Measurements from ENCODE around the gene ELMO1. TPM values are rescaled to one million over a fixed set of nuclear protein-coding genes. Genes with fewer than 3 reads are reported as not detected.

Gene ELMO1
- total and polyA plus RNA-seq, 10 of the 15 experiments (the other 5 are each of a cell fraction or from before 2014, with no cell fraction given): 22.6 to 85.9 (median 56.6) TPM

DNA sequence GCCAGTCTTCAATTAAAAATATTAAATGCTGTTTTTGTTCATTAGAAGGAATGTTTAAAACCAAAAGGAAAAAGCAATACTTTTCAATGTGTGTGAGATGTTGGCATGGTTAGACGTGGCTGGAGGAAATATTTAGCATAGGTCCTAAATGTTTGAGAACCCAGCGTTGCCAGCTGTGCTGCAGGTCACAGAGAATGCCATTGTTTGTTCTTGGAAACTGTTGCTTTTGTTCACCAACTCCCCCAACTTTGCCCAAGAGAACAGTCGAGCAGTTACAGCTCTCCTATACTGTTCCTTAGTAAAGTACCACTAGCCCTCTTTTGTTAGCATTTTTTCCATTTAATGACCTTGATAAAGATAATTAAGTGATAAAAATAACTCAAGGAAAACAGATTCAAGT is 44.5 kb upstream of the ELMO1 start (continued):
- TF ChIP-seq, protein P1, sequence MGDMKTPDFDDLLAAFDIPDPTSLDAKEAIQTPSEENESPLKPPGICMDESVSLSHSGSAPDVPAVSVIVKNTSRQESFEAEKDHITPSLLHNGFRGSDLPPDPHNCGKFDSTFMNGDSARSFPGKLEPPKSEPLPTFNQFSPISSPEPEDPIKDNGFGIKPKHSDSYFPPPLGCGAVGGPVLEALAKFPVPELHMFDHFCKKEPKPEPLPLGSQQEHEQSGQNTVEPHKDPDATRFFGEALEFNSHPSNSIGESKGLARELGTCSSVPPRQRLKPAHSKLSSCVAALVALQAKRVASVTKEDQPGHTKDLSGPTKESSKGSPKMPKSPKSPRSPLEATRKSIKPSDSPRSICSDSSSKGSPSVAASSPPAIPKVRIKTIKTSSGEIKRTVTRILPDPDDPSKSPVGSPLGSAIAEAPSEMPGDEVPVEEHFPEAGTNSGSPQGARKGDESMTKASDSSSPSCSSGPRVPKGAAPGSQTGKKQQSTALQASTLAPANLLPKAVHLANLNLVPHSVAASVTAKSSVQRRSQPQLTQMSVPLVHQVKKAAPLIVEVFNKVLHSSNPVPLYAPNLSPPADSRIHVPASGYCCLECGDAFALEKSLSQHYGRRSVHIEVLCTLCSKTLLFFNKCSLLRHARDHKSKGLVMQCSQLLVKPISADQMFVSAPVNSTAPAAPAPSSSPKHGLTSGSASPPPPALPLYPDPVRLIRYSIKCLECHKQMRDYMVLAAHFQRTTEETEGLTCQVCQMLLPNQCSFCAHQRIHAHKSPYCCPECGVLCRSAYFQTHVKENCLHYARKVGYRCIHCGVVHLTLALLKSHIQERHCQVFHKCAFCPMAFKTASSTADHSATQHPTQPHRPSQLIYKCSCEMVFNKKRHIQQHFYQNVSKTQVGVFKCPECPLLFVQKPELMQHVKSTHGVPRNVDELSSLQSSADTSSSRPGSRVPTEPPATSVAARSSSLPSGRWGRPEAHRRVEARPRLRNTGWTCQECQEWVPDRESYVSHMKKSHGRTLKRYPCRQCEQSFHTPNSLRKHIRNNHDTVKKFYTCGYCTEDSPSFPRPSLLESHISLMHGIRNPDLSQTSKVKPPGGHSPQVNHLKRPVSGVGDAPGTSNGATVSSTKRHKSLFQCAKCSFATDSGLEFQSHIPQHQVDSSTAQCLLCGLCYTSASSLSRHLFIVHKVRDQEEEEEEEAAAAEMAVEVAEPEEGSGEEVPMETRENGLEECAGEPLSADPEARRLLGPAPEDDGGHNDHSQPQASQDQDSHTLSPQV (IDR thresholded peaks at IDR 0.05): no peak
- TF ChIP-seq, protein P2, sequence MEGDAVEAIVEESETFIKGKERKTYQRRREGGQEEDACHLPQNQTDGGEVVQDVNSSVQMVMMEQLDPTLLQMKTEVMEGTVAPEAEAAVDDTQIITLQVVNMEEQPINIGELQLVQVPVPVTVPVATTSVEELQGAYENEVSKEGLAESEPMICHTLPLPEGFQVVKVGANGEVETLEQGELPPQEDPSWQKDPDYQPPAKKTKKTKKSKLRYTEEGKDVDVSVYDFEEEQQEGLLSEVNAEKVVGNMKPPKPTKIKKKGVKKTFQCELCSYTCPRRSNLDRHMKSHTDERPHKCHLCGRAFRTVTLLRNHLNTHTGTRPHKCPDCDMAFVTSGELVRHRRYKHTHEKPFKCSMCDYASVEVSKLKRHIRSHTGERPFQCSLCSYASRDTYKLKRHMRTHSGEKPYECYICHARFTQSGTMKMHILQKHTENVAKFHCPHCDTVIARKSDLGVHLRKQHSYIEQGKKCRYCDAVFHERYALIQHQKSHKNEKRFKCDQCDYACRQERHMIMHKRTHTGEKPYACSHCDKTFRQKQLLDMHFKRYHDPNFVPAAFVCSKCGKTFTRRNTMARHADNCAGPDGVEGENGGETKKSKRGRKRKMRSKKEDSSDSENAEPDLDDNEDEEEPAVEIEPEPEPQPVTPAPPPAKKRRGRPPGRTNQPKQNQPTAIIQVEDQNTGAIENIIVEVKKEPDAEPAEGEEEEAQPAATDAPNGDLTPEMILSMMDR (IDR thresholded peaks at IDR 0.05 in 2 of 3, conservative IDR thresholded peaks at IDR 0.05 in 1 of 3; ENCODE audit: control insufficient read depth in 2 of 3, extremely low read depth in 1 of 3, insufficient read depth in 1 of 3, low read depth in 3 of 3, low read length in 3 of 3): no peak
- no peak for TF ChIP-seq RB1 (IDR thresholded peaks at IDR 0.05; ENCODE audit: borderline replicate concordance)

DNA sequence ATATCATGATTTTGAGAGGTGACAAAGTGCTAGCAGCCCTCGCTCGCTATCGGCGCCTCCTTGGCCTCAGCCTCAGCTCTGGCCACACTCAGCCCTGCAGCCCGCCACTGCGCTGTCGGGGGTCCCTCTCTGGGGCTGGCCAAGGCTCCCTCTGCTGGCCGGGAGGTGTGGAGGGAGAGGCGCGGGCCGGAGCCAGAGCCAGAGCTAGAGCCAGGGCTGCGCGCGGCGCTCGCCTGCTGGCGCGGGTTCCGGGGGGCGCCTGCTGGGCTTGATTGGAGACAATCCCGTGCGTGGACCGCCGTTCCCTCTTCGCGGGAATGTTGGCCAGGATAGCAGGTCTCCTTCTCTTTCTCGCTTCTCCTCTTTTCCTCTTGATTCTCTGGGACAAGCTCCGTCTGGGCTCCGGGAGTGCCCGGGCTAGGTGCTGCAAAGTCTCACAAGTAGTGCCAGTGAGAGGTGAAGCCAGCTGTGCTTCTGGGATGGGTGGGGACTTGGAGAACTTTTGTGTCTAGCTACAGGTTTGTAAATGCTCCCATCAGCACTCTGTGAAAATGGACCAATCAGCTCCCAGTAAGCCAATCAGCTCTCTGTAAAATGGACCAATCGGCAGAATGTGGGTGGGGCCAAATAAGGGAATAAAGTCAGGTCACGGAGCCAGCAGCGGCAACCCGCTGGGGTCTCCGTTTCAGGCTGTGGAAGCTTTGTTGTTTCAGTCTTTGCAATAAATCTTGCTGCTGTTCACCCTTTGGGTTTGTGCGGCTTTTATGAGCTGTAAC is 43.4 kb upstream of the ELMO1 start:
- ChIA-PET CTCF (interaction anchor here (0.5 to 6.5 kb wide), 8 partner anchors 15 to 425 kb away, joined by 3 to 77 read pairs (median 4); partner anchors contain the start of genes ELMO1 and SFRP4), POLR2A (interaction anchor here (0.7 kb wide), 1 partner anchor 51 kb away, joined by 4 read pairs; no protein-coding TSS in a partner anchor), RAD21 (ENCODE audit: unreplicated experiment) (no interaction called here), SMC1A (ENCODE audit: uncharacterized antibody, unreplicated experiment) (interaction anchor here (0.7 to 1.4 kb wide), 4 partner anchors 9 to 283 kb away, joined by 3 read pairs; no protein-coding TSS in a partner anchor)
- Histone ChIP-seq H3K27me3 (replicated peaks in 1 of 2; ENCODE audit: control insufficient read depth in 2 of 2, insufficient read depth in 2 of 2, low read length in 1 of 2) (no peaks in the 10 kb centered on the region), H3K4me3 (no peak overlapping the region), H3K4me1 (ENCODE audit: control insufficient read depth, insufficient read depth, low read length) (peaks cover 8% of the 10 kb centered on the region; the same call in 1 of the 2 replicates), H3K4me2 (ENCODE audit: control insufficient read depth, insufficient read depth) (no peak overlapping the region), H2AFZ (ENCODE audit: control insufficient read depth, low read depth, low read length) (no peak overlapping the region), H4K20me1 (ENCODE audit: control insufficient read depth, insufficient read depth) (no peaks in the 10 kb centered on the region), H3K9ac (ENCODE audit: control insufficient read depth, insufficient read depth, low read length) (no peak overlapping the region), H3K27ac (ENCODE audit: control insufficient read depth, insufficient read depth) (no peak overlapping the region), H3K79me2 (ENCODE audit: control insufficient read depth, insufficient read depth, low read length) (no peaks in the 10 kb centered on the region), H3K9me3 (replicated peaks; ENCODE audit: control insufficient read depth, insufficient read depth, low read length) (peaks cover 2% of the 10 kb centered on the region), H3K36me3 (ENCODE audit: control insufficient read depth in 2 of 2, insufficient read depth in 2 of 2, low read length in 1 of 2) (no peaks in the 10 kb centered on the region)
- intact Hi-C loops (cut with micrococcal nuclease; ENCODE audit: unreplicated experiment): loop anchor here (10.0 kb wide), 1 partner anchor 257 kb away; no protein-coding TSS in a partner anchor
- in situ Hi-C loops (cut with MboI): no loop called here
- TF ChIP-seq NFYB (IDR thresholded peaks at IDR 0.05; ENCODE audit: insufficient read depth, low read depth, low read length): peak; percentile 43; the same call in 1 of the 2 replicates
- no peak for TF ChIP-seq ZBED1 (IDR thresholded peaks at IDR 0.05; ENCODE audit: borderline replicate concordance)
- TF ChIP-seq BACH1 (IDR thresholded peaks at IDR 0.05; ENCODE audit: borderline replicate concordance): no peak
- no peak for TF ChIP-seq ZNF217 (IDR thresholded peaks at IDR 0.05)
- TF ChIP-seq GATAD2B (conservative IDR thresholded peaks at IDR 0.05; ENCODE audit: low read depth): no peak
- TF ChIP-seq IRF4 (IDR thresholded peaks at IDR 0.05; ENCODE audit: low read depth, low read length): no peak
- TF ChIP-seq CHD1 (IDR thresholded peaks at IDR 0.05; ENCODE audit: low read depth, low read length): no peak
- 95% methylated on average over 36 of the region's 36 CpGs for WGBS (ENCODE audit: insufficient coverage, insufficient replicate concordance, low lambda C conversion rate, missing lambda C conversion rate)
- FAIRE-seq (no peak), DNase-seq (ENCODE audit: low read depth, low spot score) (no peak), ATAC-seq (no peak)
- no TSS peak for BruUV-seq (replicated peaks)

Measured in GM12878 (cell line).